ENCODE data around the gene MTHFSD.

DNA sequence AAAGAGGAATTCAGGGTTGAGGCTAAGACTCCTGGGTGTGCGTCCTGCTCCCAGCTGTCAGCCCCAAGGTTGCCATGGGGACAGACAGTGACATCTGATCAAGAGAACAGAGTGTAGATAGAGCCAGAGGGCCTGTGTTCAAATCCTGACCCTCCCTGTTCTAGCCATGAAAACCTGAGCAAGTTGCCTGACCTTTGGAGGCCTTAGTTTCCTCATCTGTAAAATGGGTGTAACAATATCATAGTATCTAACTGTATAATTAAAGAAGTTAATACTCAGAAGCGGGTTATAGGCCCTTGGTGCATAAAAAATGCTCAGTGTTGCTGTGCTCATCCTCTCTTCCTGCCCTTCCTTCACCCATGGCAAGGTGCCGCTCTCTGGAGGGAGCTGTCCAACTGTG lies 73.4 kb downstream of the MTHFSD start:
- TF ChIP-seq ZFP30 (CRISPR knock-in tag; IDR thresholded peaks at IDR 0.05) (no peak), ISL1 (CRISPR knock-in tag; IDR thresholded peaks at IDR 0.05) (no peak), ZNF8 (CRISPR knock-in tag; IDR thresholded peaks at IDR 0.05) (no peak), ARNTL (CRISPR knock-in tag; IDR thresholded peaks at IDR 0.05; ENCODE audit: borderline replicate concordance, low read depth) (no peak)
- TF ChIP-seq, protein P1, sequence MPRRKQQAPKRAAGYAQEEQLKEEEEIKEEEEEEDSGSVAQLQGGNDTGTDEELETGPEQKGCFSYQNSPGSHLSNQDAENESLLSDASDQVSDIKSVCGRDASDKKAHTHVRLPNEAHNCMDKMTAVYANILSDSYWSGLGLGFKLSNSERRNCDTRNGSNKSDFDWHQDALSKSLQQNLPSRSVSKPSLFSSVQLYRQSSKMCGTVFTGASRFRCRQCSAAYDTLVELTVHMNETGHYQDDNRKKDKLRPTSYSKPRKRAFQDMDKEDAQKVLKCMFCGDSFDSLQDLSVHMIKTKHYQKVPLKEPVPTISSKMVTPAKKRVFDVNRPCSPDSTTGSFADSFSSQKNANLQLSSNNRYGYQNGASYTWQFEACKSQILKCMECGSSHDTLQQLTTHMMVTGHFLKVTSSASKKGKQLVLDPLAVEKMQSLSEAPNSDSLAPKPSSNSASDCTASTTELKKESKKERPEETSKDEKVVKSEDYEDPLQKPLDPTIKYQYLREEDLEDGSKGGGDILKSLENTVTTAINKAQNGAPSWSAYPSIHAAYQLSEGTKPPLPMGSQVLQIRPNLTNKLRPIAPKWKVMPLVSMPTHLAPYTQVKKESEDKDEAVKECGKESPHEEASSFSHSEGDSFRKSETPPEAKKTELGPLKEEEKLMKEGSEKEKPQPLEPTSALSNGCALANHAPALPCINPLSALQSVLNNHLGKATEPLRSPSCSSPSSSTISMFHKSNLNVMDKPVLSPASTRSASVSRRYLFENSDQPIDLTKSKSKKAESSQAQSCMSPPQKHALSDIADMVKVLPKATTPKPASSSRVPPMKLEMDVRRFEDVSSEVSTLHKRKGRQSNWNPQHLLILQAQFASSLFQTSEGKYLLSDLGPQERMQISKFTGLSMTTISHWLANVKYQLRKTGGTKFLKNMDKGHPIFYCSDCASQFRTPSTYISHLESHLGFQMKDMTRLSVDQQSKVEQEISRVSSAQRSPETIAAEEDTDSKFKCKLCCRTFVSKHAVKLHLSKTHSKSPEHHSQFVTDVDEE (CRISPR knock-in tag; IDR thresholded peaks at IDR 0.05): no peak
- TF ChIP-seq, protein P2, sequence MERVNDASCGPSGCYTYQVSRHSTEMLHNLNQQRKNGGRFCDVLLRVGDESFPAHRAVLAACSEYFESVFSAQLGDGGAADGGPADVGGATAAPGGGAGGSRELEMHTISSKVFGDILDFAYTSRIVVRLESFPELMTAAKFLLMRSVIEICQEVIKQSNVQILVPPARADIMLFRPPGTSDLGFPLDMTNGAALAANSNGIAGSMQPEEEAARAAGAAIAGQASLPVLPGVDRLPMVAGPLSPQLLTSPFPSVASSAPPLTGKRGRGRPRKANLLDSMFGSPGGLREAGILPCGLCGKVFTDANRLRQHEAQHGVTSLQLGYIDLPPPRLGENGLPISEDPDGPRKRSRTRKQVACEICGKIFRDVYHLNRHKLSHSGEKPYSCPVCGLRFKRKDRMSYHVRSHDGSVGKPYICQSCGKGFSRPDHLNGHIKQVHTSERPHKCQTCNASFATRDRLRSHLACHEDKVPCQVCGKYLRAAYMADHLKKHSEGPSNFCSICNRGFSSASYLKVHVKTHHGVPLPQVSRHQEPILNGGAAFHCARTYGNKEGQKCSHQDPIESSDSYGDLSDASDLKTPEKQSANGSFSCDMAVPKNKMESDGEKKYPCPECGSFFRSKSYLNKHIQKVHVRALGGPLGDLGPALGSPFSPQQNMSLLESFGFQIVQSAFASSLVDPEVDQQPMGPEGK (CRISPR knock-in tag; IDR thresholded peaks at IDR 0.05; ENCODE audit: borderline replicate concordance): no peak
